Mononuclear cell (primary cell): ENCODE results near the gene PIP4K2C. TPM values are rescaled to one million over a fixed set of nuclear protein-coding genes. Genes with fewer than 3 reads are reported as not detected.
"Not testable (repeated sequence)": the region's sequence is repeated elsewhere in the genome, so short reads cannot be mapped to it uniquely, and the experiment has no call there.

ENCODE experiments used
- H3K27me3 ChIP-seq: 2 replicates; pipeline ENCODE4 v1.6.0; 2011; ENCODE audit warnings: low read length, control low read depth; ENCODE audit not compliant: insufficient read depth
- H3K4me1 ChIP-seq: 2 replicates; pipeline ENCODE4 v1.5.1; 2011; ENCODE audit warnings: mild to moderate bottlenecking, low read length, control low read depth; ENCODE audit not compliant: insufficient read depth
- H3K4me3 ChIP-seq: 2 replicates; pipeline ENCODE4 v1.5.1; 2011; ENCODE audit warnings: mild to moderate bottlenecking, low read length, moderate library complexity
- H3K9me3 ChIP-seq: 2 replicates; pipeline ENCODE4 v1.5.1; 2011; ENCODE audit warnings: low read depth, mild to moderate bottlenecking, control low read depth, low read length
- total RNA-seq: library from RNA; depleted of rRNA; stranded (reverse); fragments of >200 nt; gene quantifications from one replicate; pipeline ENCODE4 v1.2.3, GENCODE V29; 2012

PIP4K2C gene
- total RNA-seq, 1 donor, result 26.0 TPM

- Histone ChIP-seq H3K27me3 (peaks cover 27% of the 10 kb centered on the region), H3K9me3 (no peaks in the 10 kb centered on the region), H3K4me1 (no peaks in the 10 kb centered on the region), H3K4me3 (no peak overlapping the region)
These were observed 38.7 kb upstream of the PIP4K2C start for GRCh38 chr12:57552306-57552651.

- Histone ChIP-seq H3K4me3 (no peak overlapping the region), H3K4me1 (no peaks in the 10 kb centered on the region), H3K9me3 (no peaks in the 10 kb centered on the region), H3K27me3 (peaks cover 27% of the 10 kb centered on the region)
These were observed 38.1 kb upstream of the PIP4K2C start for GRCh38 chr12:57552835-57553313.

- H3K27me3 ChIP-seq, result peaks cover 23% of the 10 kb centered on the region
- no peaks in the 10 kb centered on the region for H3K9me3 ChIP-seq
- H3K4me1 ChIP-seq, result no peaks in the 10 kb centered on the region
- H3K4me3 ChIP-seq, result no peak overlapping the region
These were observed 37.4 kb upstream of the PIP4K2C start for GRCh38 chr12:57553343-57554202.

DNA sequence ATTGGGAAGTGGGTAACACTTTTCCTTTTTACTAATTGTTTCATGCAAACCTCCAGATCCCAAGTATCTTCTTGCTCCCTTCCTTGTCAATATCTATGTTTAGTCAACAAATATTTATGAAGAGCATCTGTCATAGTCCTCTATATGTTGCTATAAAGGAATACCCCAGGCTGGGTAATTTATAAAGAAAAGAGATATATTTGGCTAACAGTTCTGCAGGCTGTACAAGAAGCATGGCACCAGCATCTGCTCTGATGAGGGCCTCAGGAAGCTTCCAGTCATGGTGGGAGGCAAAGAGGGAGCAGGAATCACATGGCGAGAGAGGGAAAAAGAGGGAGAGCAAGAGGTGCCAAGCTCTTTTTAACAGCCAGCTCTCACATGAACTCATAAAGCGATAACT, 36.5 kb upstream of the PIP4K2C start:
- H3K9me3 ChIP-seq, result no peaks in the 10 kb centered on the region

DNA sequence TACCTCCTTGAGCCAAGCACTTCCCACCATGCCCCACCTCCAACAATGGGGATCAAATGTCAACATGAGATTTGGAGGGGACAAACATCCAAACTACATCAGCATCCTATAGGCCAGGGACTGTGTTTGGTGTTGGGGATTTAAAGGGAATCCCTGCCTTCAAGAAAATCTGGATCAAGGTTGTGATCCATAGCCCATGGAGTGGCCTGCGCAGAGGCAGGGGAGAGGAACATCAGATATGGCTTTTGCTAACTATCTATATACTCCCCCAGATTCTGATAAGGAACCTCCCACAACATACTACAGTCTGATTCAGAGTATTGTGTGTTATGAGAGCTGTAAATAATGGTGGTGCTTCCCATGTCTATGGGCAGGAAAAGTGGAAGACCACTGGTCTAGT, 36.1 kb upstream of the PIP4K2C start:
- H3K4me3 ChIP-seq, result no peak overlapping the region
- no peaks in the 10 kb centered on the region for H3K9me3 ChIP-seq
- H3K27me3 ChIP-seq, result peaks cover 13% of the 10 kb centered on the region
- H3K4me1 ChIP-seq, result no peaks in the 10 kb centered on the region

More for the DNA sequence above, 36.5 kb upstream of the PIP4K2C start:
- Histone ChIP-seq H3K4me1 (no peaks in the 10 kb centered on the region), H3K27me3 (peaks cover 15% of the 10 kb centered on the region), H3K4me3 (no peak overlapping the region)

DNA sequence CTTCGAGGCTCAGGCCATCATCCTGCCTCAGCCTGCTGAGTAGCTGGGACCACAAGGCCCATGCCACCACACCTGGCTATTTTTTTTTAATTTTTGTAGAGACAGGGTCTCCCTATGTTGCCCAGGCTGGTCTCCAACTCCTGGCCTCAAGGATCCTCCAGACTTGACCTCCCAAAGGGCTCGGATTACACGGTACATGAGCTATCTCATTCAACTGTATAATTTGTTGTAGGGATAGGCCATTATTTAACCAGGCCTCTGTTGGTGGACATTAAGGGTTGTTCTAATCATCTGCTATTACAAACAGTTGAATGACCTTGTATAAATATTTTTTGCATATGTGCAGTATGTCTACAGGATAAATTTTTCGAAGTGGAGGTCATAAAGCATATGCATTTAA, 32.1 kb upstream of the PIP4K2C start:
- H3K4me1 ChIP-seq, result no peaks in the 10 kb centered on the region
- H3K4me3 ChIP-seq, result no peak overlapping the region
- H3K9me3 ChIP-seq, result no peaks in the 10 kb centered on the region
- H3K27me3 ChIP-seq, result no peaks in the 10 kb centered on the region

- no peaks in the 10 kb centered on the region for H3K4me1 ChIP-seq
- H3K4me3 ChIP-seq, result no peak overlapping the region
- H3K9me3 ChIP-seq, result no peaks in the 10 kb centered on the region
- H3K27me3 ChIP-seq, result no peaks in the 10 kb centered on the region
These were observed 30.5 kb upstream of the PIP4K2C start for GRCh38 chr12:57560516-57560915.

DNA sequence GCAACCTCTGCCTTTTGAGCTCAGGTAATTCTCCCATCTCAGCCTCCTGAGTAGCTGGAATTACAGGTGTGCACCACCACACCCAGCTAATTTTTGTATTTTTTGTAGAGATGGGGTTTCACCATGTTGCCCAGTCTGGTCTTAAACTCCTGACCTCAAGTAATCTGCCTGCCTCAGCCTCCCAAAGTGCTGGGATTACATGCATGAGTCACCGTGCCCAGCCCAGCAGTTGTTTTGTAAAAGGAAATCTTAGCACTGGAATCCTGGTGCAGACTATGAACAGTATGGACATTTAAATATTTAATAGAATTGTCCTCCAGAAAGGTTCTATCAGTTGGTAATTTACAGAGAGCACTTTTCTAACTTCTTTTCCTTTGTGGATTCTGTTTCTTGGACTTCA, 29.9 kb upstream of the PIP4K2C start:
- not testable (repeated sequence) for H3K27me3 ChIP-seq, H3K9me3 ChIP-seq, H3K4me1 ChIP-seq, H3K4me3 ChIP-seq

DNA sequence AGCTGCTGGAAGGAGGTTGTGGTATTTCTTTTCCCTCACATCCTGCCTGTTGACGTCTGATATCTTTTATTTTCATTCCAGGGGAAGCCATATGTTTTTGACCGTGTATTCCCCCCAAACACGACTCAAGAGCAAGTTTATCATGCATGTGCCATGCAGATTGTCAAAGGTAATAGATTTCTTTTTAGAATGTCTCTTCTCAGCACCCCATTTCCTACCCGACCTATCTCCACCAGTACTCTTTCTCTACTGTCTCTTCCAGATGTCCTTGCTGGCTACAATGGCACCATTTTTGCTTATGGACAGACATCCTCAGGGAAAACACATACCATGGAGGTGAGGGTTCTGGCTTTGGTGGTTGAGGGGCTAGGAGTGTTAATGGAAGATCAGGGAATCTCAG, 27.6 kb upstream of the PIP4K2C start:
- Histone ChIP-seq H3K9me3 (no peaks in the 10 kb centered on the region), H3K27me3 (no peaks in the 10 kb centered on the region), H3K4me3 (no peak overlapping the region), H3K4me1 (no peaks in the 10 kb centered on the region)

DNA sequence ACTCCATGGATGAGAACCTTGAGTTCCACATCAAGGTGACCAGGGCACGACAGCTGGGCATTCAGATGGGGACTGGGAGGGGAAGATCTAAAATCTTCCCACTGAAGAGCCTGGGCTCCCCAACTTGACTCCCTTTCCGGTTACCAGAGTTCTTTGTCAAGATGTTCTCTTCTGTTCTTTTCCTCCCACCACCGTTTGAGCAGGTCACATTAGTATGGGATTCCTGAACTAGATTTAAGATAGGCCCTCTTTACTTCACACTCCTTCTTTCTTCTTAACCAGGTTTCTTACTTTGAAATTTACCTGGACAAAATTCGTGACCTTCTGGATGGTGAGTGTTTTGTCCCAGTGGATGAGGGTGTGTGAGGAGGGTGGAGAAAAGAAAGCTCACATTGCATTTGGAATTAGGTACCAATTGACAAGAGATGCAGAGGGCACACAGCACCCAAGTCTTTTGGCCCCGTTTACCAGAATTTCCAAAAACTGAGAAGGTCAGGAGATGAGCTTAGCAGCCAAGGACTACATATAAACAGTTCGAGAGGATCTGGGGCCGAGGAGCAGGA, 26.7 kb upstream of the PIP4K2C start:
- no peaks in the 10 kb centered on the region for H3K27me3 ChIP-seq
- H3K9me3 ChIP-seq, result no peaks in the 10 kb centered on the region
- no peaks in the 10 kb centered on the region for H3K4me1 ChIP-seq
- no peak overlapping the region for H3K4me3 ChIP-seq

GRCh38 chr12:57568838-57569237, 22.2 kb upstream of the PIP4K2C start:
- H3K4me3 ChIP-seq, result no peak overlapping the region
- H3K27me3 ChIP-seq, result no peaks in the 10 kb centered on the region
- no peaks in the 10 kb centered on the region for H3K4me1 ChIP-seq
- no peaks in the 10 kb centered on the region for H3K9me3 ChIP-seq

- Histone ChIP-seq H3K4me1 (no peaks in the 10 kb centered on the region), H3K4me3 (no peak overlapping the region), H3K9me3 (no peaks in the 10 kb centered on the region), H3K27me3 (no peaks in the 10 kb centered on the region)
These were observed 21.1 kb upstream of the PIP4K2C start for GRCh38 chr12:57569858-57570257.

GRCh38 chr12:57570438-57570837, 20.6 kb upstream of the PIP4K2C start:
- not testable (repeated sequence) for H3K27me3 ChIP-seq, H3K4me1 ChIP-seq, H3K9me3 ChIP-seq, H3K4me3 ChIP-seq

GRCh38 chr12:57571926-57572762, 18.8 kb upstream of the PIP4K2C start:
- H3K9me3 ChIP-seq, result no peaks in the 10 kb centered on the region
- H3K27me3 ChIP-seq, result no peaks in the 10 kb centered on the region
- H3K4me1 ChIP-seq, result no peaks in the 10 kb centered on the region
- no peak overlapping the region for H3K4me3 ChIP-seq

DNA sequence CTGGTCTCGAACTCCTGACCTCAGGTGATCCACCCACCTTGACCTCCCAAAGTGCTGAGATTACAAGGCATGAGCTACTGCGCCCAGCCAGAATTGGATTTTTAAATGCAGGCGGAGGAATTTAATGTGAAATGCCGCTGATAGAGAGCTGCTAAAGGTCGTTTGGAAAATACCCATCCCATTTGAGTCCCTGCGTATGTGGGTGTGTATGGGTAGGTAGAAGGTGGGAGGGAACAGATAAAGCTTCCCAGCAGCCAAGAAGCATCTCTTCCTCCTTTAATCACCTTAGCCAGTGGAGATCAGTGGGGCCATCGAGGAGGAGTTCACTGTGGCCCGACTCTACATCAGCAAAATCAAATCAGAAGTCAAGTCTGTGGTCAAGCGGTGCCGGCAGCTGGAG, 16.2 kb upstream of the PIP4K2C start:
- H3K4me3 ChIP-seq, result no peak overlapping the region
- no peaks in the 10 kb centered on the region for H3K4me1 ChIP-seq
- H3K9me3 ChIP-seq, result no peaks in the 10 kb centered on the region
- no peaks in the 10 kb centered on the region for H3K27me3 ChIP-seq
